NCI-H2107 treated with DMSO at 0.1 percent for 48 hours (cell line): ENCODE data around the gene PCDHGC5.

Experiments
- DNase-seq: peaks from one replicate; lab custom pipeline; 2025; ENCODE audit not compliant: unreplicated experiment; lab: John Stamatoyannopoulos, UW

PCDHGC5 gene

DNA sequence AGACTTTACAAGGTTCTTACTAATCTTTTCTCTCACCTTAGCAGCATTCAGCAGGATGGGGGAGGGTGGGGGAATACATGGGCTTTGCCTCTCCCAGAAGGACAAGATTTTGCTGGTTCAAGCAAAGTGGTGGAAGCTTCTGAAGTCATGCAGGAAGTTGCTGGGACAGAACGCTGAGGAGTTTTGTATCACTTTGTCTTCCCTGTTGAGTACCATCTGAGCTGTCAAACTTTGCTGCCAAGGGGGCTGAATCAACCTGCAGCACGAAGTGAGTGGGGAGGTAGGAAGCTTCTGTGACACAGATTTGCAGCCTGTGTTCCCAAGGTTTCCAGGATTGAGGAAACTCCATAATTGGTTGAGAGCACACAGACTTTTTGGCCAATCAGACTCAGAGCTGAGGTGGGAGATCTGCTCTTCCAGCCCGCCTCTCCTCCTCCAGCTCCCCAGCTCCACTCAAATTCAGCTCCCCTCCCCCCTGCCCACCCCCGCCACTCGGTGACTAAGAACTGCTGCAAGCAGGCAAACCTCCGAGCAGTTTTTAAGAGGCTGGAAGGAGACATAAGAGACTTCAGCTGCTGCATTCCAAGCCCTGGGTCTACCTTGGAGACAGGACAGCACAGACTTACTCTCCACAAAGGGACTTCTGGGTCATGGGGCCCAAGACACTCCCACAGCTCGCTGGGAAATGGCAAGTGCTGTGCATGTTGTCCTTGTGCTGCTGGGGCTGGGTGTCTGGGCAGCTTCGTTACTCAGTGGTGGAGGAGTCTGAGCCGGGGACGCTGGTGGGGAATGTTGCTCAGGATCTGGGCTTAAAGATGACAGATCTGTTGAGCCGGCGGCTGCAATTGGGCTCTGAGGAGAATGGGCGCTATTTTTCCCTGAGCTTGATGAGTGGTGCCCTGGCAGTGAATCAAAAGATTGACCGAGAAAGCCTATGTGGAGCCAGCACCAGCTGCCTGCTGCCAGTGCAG, at the start of gene PCDHGC5:
Gene PCDHGC5 (plus strand): TSS at position 491 of the 971 bp plus-strand sequence. CDS start 160 bp downstream, at position 651.
- DNase-seq = peak; percentile 34

DNA sequence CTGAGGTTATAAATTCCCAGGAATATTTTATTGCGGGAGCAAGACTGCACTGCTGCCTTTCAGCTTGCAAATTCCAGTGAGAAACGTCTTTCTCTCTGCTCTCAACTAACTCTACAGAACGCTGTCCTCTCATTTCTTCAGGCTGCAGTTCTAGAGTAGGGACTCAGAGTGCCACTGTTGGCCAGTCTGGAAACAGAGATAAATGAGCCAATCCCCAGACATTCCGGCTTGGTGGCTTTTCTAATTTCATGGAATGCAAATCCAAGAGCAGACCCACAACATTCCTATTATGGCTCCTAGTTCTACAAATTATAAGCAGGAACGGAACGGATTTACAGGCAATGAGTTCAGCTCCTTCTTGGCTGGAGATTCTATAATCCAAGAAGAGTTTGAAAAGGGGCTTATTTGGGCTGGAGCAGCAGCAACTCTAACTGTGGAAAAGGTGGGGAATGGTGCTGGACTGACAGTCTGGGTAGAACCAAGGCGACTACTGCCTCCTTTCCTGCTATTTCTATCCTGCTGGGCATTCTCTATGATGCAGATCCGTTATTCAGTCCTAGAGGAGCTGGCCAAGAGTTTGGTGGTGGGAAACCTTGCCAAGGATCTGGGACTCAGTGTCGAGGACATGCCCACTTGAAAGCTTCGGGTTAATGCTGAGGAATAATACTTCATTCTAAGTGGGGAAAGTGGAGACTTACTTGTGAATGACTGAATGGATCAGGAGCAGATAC, 49.3 kb upstream of the PCDHGC5 start:
- DNase-seq = no peak

DNA sequence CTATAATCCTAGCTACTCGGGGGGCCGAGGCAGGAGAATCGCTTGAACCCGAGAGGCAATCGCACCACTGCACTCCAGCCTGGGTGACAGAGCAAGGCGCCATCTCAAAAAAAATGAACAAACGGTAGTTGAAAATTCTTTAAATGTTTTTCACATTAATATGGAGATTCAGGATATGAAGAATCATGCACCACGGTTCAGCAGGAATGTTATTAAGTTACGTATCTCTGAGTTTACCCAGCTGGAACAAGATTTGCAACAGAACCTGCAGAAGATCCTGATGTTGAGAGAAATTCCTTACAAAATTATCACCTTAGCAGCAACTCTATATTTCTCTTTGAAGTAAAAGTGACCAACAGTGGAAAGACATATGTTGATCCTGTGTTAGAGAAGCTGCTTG, 48.5 kb upstream of the PCDHGC5 start:
- no peak for DNase-seq

DNA sequence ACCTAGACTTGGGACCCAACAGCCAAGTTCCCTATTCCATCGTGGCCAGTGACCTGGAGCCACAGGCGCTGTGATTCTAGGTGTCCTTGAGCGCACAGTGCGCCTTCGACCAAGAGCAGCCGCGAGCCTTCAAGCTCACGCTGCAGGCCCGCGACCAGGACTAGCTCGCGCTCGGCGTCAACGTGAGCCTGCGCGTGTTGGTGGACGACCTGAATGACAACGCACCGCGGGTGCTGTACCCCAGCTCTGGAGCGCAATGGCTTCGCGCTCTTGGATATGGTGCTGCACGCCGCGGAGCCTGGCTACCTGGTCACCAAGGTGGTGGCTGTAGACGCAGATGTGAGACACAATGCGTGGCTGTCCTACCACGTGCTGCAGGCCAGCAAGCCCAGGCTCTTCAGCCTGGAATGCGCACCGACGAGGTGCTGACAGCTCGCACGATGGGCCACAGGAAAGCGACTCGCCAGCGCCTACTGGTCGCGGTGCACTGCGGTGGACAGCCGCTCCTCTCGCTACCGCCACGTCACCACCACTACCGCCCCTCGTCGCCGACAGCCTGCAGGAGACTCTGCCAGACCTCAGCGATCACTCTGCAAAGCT, 47.2 kb upstream of the PCDHGC5 start:
- no peak for DNase-seq

DNA sequence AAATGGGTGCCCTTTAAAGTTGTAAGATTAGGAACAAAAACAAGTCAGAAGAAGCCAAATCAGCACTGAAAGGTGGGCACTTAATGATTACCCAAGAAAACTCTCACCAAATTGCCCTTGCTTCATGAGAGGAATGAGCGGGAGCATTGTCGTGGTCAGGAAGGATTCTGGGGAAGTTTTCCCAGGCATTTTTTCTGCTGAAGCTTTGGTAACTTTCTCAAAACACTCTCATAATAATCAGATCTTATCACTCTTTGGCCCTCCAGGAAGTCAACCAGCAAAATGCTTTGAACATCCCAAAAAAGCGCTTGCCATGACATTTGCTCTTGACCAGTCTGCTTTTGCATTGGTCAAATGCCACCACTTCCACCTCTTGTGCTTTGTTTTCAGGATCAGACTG, 23.5 kb upstream of the PCDHGC5 start:
- DNase-seq = no peak

DNA sequence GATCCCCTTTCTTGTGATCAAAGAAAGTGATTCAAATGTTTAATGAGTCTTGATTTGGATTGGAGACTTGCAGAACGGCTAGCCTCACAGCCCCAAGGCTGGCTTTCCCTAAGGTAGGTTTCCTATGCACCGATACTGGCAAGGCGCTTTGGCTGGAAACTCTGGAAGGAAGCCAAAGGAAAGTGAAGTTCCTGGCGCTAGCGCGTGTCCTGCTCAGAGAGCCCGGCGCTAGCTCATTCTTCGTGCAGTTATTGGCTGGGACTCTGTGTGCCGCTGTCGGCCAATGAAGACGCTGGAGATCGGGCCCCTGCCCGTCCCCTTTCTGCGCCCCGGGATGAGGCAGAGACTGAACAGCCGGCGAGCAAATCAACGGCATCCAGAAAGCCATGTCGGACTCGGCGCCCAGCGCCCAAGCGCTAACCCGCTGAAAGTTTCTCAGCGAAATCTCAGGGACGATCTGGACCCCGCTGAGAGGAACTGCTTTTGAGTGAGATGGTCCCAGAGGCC, 13.2 kb upstream of the PCDHGC5 start, which contains the start of gene PCDHGC3:
Gene PCDHGC3 (plus strand): TSS at position 342 of the 507 bp plus-strand sequence. CDS start 151 bp downstream, at position 493.
- DNase-seq = peak; percentile 51

DNA sequence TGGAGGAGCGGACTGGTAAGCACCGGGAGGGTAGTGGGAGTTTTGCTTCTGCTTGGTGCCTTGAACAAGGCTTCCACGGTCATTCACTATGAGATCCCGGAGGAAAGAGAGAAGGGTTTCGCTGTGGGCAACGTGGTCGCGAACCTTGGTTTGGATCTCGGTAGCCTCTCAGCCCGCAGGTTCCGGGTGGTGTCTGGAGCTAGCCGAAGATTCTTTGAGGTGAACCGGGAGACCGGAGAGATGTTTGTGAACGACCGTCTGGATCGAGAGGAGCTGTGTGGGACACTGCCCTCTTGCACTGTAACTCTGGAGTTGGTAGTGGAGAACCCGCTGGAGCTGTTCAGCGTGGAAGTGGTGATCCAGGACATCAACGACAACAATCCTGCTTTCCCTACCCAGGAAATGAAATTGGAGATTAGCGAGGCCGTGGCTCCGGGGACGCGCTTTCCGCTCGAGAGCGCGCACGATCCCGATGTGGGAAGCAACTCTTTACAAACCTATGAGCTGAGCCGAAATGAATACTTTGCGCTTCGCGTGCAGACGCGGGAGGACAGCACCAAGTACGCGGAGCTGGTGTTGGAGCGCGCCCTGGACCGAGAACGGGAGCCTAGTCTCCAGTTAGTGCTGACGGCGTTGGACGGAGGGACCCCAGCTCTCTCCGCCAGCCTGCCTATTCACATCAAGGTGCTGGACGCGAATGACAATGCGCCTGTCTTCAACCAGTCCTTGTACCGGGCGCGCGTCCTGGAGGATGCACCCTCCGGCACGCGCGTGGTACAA, 12.6 kb upstream of the PCDHGC5 start:
- DNase-seq = no peak

DNA sequence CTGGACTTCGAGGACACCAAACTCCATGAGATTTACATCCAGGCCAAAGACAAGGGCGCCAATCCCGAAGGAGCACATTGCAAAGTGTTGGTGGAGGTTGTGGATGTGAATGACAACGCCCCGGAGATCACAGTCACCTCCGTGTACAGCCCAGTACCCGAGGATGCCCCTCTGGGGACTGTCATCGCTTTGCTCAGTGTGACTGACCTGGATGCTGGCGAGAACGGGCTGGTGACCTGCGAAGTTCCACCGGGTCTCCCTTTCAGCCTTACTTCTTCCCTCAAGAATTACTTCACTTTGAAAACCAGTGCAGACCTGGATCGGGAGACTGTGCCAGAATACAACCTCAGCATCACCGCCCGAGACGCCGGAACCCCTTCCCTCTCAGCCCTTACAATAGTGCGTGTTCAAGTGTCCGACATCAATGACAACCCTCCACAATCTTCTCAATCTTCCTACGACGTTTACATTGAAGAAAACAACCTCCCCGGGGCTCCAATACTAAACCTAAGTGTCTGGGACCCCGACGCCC, 11.8 kb upstream of the PCDHGC5 start:
- DNase-seq = no peak

DNA sequence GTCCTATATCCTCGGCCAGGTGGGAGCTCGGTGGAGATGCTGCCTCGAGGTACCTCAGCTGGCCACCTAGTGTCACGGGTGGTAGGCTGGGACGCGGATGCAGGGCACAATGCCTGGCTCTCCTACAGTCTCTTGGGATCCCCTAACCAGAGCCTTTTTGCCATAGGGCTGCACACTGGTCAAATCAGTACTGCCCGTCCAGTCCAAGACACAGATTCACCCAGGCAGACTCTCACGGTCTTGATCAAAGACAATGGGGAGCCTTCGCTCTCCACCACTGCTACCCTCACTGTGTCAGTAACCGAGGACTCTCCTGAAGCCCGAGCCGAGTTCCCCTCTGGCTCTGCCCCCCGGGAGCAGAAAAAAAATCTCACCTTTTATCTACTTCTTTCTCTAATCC, 11.1 kb upstream of the PCDHGC5 start:
- no peak for DNase-seq

DNA sequence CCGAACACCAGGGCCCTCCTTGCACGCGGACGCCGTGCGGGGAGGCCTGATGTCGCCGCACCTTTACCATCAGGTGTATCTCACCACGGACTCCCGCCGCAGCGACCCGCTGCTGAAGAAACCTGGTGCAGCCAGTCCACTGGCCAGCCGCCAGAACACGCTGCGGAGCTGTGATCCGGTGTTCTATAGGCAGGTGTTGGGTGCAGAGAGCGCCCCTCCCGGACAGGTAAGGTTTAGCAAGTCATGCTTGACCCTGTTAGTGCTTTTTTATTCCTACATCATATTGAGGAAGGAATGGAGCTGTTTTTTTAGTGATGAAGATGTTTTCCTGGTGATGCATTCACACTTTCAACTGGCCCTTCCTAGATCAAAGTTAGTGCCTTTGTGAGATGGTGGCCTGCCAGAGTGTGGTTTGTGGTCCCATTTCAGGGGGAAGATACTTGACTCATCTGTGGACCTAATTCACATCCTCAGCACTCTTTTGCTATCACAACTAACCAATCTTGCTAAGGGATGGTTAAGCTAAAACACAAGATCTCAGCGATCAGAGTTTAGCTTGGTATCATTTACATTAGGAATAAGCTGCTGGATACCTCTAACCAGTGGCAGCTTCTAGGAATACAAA, 10.4 kb upstream of the PCDHGC5 start:
- DNase-seq = no peak

DNA sequence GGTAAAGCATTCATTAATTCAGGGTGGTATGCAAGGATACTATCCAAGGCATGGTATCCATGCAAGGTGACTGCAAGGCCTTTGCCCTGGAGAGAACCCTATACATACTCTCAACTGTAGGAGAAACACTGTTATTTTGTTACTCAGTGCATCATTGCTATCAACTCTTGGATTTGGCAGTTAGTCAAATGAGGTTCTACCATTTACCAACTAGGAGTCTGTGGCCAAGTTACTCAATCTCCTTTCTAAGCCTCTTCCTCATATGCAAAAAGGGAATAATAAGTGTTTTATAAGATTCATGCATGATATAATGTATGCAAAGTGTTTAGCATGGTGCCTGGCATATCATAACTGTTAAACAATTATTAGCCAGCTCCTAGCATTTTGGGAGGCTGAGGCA, 9.1 kb upstream of the PCDHGC5 start:
- DNase-seq = no peak

DNA sequence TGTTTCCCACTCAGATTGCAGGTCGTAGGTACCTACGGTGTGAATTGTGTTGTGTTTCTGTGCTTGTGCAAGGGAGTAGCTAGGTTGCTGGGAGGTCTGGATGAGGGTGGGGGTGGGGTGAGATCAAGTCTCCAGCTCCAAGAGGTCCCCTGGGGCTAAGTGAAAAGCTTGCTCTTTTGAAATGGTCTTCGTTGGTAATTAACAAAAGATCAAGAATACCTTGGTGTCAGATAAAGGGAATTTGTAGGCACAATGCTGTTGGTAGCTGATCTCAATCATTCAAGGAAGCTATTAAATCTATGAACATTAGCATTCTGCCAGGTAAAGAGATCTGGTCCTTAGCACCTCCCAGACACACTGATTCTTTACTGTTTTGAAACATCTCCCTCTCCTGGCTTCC, 5.0 kb upstream of the PCDHGC5 start:
- DNase-seq = no peak

DNA sequence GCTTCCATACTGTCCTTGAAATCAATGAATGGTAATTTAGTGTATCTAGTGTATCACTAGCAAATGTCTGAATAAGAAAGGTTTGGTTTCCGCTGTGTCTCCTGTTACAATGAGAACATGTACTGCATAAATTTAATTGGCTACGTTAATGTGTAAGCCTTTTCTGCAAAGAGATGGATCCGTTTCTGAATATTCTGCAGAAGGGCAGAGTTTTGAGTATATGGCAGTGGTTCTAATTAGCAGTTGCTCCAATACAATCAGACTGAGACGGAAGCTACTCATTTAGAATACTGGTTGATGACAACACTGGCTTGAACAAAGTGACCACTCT, 4.6 kb upstream of the PCDHGC5 start:
- DNase-seq = peak; percentile 31

DNA sequence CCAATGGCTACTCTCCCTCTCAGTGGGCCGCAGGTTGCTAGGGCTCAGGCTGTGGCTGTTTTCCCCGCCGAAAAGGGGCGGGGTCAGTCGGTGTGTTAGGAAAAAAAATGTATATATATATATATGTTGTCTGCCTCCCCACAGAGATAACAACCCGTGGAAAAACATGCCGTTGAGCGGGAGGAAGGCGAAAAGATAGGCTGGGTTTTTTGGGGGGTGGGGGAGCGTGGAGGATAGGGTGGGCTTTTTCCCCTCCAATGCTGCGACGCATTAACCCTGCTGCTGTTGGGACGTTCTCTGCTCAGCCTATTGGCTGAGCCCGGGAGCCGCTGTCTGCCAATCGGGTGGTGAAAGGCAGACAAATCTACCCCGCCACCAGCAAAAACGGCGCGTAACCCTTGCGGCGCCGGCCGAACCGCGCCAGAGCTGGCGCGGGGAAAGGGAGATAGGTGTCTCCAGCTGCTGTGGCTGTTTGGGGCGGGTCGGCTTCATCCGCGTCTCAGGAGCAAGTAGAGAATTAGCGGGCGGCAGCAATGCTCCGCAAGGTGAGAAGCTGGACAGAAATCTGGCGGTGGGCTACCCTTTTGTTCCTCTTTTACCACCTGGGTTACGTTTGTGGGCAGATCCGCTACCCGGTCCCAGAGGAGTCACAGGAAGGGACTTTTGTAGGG, 4.1 kb upstream of the PCDHGC5 start, which contains the start of gene PCDHGC4:
Gene PCDHGC4 (plus strand): TSS at position 390 of the 671 bp plus-strand sequence. CDS start 144 bp downstream, at position 534.
- no peak for DNase-seq

DNA sequence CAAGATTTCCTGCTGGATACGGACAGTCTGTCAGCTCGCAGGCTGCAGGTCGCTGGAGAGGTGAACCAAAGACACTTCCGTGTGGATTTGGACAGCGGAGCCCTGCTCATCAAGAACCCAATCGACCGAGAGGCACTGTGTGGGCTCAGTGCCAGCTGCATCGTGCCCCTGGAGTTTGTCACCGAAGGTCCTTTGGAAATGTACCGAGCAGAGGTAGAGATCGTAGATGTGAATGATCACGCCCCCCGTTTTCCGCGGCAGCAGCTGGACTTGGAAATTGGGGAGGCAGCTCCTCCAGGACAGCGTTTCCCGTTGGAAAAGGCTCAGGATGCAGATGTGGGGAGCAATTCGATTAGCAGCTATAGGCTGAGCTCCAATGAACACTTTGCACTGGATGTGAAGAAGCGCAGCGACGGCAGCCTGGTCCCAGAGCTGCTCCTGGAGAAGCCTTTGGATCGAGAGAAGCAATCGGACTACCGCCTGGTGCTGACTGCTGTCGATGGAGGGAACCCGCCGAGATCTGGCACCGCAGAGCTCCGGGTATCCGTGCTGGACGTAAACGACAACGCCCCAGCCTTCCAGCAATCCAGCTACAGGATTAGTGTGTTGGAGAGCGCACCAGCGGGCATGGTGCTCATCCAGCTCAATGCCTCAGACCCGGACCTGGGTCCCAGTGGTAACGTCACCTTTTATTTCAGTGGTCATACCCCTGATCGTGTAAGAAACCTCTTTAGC, 3.4 kb upstream of the PCDHGC5 start:
- no peak for DNase-seq

DNA sequence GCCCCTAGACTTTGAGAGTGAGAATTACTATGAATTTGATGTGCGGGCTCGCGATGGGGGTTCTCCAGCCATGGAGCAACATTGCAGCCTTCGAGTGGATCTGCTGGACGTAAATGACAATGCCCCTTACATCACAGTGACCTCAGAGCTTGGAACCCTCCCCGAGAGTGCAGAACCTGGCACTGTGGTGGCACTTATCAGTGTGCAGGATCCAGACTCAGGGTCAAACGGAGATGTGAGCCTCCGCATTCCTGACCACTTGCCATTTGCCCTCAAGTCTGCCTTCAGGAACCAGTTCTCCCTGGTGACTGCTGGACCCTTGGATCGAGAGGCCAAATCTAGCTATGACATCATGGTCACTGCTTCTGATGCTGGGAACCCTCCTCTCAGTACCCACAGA, 2.8 kb upstream of the PCDHGC5 start:
- DNase-seq = no peak

DNA sequence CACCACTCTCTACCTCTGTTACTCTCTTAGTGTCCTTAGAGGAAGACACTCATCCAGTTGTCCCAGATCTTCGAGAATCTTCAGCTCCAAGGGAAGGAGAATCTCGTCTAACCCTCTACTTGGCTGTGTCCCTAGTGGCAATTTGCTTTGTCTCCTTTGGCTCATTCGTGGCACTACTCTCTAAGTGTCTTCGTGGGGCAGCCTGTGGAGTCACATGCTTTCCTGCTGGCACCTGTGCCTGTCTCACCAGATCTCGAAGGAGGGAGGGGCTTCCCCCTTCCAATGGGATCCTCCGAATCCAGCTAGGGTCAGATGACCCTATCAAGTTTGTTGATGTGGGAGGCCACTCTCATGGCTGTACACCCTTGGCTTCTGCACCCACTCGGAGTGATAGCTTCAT, 1.8 kb upstream of the PCDHGC5 start:
- DNase-seq = no peak

DNA sequence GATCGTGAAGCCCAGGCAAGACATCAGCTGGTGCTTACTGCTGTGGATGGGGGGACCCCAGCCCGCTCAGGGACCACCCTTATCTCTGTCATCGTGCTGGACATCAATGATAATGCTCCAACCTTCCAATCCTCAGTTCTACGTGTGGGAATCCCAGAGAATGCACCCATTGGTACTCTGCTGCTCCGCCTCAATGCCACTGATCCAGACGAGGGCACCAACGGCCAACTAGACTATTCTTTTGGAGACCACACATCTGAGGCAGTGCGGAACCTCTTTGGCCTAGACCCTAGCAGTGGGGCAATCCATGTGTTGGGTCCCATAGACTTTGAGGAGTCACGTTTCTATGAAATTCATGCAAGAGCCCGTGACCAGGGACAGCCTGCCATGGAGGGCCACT, 960 bp downstream of the PCDHGC5 start:
- DNase-seq = no peak

DNA sequence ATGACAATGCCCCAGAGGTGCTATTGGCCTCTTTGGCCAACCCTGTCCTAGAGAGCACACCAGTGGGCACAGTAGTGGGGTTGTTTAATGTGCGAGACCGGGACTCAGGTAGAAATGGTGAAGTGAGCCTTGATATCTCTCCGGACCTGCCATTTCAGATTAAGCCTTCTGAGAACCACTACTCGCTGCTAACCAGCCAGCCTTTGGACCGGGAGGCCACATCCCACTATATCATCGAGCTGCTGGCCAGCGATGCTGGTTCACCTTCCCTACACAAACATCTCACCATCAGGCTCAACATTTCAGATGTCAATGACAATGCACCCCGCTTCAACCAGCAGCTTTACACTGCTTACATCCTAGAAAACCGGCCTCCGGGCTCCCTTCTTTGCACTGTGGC, 1.4 kb downstream of the PCDHGC5 start:
- DNase-seq = no peak
